Activated gamma-delta T cell (primary cell): ENCODE data around the gene SLC35E3.
A peak's percentile ranks its signal among the peaks of the same experiment; 100 is the strongest.
"Not testable (repeated sequence)": the region's sequence is repeated elsewhere in the genome, so short reads cannot be mapped to it uniquely, and the experiment has no call there.

Experiments used
- DNase-seq: peaks from one replicate; lab custom pipeline; 2025; lab: John Stamatoyannopoulos, UW

Gene SLC35E3

DNA sequence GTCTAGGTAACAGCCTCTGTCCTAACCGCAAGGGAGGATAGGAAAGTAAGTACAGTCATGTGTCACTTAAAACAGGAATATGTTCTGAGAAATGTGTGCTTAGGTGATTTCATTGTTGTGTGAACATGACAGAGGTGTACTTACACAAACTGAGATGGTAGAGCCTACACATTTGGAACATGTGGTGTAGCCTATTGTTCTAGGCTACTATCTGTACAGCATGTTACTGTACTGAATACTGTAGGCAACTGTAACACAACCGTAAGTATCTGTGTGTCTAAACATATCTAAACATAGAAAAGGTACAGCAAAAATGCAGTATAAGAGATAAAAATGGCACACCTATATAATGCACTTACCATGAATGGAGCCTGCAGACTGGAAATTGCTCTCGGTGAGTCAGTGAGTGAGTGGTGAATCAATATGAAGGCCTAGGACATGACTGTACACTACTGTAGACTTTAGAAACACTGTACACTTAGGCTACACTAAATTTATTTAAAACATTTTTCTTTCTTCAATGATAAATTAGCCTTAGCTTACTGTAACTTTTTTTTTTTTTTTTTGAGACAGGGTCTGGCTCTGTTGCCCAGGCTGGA, 48.8 kb downstream of the SLC35E3 start:
- no peak for DNase-seq

DNA sequence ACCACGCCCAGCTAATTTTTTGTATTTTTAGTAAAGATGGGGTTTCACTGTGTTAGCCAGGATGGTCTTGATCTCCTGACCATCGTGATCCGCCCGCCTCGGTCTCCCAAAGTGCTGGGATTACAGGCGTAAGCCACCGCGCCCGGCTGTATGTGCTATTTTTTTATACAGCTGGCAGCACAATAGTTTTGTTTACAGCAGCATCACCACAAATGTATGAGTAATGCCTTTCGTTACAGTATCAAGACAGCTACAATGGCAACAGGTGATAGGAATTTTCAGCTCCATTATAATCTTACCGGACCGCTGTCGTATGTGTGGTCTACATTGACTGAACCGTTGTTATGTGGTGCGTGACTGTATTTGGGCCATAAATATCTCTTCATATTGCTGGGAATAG, 50.4 kb downstream of the SLC35E3 start:
- DNase-seq = no peak

DNA sequence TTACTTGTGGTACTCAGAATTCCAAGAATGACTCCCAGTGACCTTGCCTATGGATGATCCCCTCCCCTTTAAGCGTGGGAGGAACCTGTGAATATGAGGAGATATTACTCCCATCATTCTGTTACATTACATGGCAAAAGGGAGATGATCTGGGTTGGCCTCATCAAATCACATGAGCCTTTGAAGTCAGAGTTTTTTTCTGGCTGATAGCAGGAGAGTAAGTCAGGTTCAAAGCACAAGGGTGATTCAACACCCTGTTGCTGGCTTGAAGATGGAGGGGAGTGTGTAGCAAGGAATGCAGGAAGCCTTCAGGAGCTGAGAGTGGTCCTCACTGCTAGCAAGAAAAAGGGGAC, 52.9 kb downstream of the SLC35E3 start:
- no peak for DNase-seq

DNA sequence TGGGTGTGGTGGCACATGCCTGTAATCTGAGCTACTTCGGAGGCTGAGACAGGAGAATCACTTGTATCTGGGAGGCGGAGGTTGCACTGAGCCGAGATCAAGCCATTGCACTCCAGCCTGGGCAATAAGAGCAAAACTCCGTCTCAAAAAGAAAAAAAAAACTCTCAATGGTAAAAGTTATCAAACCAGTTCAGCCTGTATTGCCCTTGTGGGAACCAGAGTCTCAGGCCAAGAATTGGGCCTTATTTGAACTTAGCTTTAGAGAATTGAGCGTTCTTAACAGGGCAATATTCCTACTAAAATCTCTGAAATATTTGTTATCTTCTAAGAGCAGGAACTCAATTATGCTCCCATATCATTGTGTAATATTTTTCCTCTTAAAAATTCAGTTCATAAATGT, 54.3 kb downstream of the SLC35E3 start:
- no peak for DNase-seq

DNA sequence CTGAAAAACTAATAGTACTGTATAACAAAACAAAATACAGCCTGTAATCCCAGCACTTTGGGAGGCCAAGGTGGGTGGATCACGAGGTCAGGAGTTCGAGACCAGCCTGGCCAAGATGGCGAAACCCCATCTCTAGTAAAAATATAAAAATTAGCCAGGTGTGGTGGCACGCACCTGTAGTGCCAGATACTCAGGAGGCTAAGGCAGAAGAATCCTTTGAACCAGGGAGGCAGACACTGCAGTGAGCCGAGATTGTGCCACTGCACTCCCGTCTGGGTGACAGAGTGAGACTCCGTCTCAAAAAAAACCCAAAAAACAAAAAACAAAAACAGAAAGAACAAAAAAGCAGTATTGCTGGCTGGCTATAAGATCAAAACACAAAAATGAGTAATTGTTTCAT, 55.1 kb downstream of the SLC35E3 start:
- DNase-seq = not testable (repeated sequence)

DNA sequence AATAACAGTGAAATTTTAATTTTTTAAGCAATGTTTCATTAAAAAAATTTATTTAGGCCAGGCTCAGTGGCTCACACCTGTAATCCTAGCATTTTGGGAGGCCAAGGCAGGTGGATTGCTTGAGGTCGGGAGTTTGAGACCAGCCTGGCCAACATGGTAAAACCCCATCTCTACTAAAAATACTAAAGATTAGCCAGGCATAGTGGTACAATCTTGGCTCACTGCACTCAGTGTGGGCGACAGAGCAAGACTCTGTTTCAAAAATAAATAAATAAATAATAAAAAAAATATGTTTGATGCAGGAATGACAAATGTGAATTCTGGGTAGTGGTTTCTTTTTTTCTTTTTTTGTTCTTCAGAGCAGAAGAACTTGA, 56.4 kb downstream of the SLC35E3 start:
- DNase-seq = not testable (repeated sequence)

DNA sequence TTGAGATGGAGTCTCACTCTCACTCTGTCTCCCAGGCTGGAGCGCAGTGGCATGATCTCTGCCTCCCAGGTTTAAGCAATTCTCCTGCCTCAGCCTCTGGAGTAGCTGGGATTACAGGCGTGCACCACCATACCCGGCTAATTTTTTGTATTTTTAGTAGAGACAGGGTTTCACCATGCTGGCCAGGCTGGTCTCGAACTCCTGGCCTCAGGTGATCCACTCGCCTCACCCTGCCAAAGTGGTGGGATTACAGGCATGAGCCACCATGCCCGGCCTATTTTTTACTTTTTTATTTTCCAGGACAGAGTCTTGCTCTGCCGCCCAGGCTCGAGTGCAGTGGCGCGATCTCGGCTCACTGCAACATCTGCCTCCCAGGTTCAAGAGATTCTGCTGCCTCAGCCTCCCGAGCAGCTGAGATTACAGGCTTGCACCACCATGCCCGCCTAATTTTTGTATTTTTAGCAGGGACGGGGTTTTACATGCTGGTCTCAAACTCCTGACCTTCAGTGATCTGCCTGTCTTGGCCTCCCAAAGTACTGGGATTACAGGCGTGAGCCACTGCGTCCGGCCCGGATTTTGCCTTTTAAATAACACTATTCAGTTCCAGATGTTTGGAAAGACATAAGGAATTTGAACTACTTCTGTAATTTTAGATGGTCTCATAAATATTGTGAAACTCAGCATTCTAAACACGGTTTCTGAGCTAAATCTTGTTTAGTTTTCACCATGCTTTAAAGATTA, 57.1 kb downstream of the SLC35E3 start:
- DNase-seq = not testable (repeated sequence)

DNA sequence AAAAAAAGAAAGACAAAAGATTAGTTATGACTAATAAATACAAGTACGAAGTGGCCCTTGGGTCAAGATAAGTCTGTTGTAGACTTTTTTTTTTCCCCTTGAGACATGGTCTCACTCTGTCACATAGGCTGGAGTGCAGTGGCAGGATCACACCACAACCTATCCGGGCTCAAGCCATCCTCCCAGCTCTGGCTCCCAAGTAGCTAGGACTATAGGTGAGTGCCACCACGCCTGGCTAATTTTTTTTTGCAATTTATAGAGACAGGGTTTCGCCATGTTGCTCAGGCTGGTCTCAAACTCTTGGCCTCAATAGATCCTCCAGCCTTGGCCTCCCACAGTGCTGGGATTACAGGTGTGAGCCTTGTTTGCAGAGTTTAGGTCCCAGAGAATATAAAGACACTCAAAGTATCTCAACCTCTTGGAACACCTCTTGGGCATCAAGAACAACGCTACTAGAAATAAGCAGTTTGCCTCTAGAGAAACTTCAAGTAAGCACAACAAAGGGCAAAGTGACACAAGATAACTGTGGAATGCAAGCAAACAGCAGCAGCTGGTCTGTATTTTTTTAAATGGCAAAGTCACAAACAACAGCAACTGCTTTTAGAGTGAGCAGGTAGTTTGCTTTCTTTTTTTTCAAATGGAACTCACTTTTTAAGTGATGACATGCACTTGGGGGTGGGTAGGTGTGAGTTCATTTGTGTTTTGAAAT, 58.1 kb downstream of the SLC35E3 start:
- no peak for DNase-seq

DNA sequence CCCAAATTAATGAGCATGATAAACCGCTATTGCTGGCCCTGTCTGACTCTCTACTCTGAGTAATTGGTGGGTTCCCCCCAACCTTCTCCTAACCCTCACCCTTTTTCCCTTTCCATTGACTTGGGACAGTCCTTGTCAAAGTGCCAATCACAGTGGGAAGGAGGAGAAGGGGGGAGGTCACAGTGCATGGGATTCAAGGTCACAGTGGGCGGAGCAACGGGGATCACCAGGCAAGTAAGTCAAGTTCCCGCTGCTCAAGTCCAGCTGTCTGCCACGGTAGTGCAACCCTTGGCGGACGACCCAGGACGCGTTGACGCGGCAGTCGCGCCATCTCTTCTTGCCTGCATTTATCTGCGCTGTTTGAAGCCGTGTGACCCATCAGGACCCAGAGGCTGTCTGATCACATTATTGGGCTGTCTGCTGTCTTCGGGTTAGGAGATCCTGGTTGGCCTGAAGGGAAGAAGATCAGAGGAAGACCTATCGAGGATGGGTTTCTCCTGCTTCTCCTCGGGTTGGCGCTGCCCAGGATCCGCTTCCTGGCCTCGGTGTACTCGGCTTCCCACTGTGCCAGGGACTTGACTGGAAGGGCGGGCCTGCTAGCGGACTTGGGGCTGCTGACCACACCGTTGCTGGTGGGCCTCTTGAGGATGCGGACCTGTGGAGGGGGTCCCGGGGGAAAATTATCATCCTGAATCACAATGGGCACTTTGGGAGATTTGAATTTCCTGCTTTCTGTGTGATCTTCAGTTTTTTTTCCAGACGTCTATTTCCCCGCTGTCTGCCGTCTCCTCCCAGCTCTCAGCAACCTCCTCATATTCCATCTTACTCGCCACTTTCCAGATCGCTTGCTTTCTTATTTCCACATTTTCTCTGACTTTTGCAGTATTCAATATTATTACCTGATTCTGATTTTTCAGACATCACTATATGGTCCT, 58.9 kb downstream of the SLC35E3 start:
- DNase-seq = no peak

DNA sequence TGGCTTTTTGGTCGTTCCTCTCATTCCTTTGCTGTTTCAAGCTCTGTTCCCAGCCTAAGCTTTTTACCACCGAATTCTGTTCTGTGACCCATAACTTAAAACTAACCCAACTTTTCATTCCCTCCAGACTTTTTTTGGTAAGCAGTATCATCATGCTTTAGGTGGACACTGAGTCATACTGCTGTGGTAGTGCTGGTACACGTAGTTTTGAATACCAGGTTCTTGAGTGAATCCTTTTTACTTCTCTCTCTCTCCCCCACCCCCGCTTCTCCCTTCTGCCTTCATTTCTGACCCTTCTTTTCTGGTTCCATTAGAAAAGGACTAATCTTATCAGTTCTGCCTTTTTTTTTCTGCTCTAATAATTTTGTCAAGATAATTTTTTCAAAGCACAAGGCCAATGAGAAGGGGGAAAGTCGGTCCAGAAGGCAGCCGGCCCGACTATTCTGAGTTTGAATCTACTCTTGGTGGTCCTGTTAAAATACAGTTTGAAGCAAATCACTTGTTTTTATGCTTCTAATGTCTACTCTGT, 59.7 kb downstream of the SLC35E3 start:
- no peak for DNase-seq

DNA sequence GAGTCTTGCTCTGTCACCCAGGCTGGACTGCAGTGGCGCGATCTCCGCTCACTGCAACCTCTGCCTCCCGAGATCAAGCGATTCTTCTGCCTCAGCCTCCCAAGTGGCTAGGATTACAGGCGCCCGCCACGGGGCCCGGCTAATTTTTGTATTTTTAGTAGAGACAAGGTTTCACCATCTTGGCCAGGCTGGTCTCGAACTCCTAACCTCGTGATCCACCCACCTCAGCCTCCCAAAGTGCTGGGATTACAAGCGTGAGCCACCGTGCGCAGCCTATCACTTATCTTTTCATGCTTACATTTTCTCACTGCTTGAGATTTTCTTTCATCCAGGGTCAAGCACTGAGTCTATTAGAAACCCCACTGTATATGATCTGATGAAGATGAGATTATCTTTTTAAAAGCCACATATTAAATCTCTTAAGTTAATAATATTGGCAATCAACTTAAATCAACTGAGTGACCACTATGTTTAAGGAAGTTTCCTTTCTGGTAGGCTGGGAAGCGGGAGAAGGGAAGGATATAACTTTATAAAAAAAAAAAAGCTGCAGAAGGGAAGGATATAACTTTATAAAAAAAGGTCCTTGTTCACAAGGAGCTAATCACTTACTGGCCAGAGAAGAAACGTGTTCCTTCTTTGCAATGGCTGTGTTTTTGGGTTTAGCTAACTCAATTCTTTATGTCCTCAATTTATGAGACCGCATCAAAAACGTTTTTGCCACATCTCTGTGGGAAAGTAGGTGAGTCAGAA, 60.7 kb downstream of the SLC35E3 start:
- DNase-seq = no peak

DNA sequence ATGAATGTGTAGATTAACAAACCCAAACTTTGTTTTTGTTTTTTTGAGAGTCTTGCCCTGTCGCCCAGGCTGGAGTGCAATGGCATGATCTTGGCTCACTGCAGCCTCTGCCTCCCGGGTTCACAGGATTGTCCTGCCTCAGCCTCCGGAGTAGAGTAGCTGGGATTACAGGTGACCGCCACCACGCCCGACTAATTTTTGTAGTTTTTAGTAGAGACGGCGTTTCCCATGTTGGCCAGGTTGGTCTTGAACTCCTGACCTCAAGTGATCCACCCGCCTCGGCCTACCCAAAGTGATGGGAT, 61.2 kb downstream of the SLC35E3 start:
- not testable (repeated sequence) for DNase-seq

DNA sequence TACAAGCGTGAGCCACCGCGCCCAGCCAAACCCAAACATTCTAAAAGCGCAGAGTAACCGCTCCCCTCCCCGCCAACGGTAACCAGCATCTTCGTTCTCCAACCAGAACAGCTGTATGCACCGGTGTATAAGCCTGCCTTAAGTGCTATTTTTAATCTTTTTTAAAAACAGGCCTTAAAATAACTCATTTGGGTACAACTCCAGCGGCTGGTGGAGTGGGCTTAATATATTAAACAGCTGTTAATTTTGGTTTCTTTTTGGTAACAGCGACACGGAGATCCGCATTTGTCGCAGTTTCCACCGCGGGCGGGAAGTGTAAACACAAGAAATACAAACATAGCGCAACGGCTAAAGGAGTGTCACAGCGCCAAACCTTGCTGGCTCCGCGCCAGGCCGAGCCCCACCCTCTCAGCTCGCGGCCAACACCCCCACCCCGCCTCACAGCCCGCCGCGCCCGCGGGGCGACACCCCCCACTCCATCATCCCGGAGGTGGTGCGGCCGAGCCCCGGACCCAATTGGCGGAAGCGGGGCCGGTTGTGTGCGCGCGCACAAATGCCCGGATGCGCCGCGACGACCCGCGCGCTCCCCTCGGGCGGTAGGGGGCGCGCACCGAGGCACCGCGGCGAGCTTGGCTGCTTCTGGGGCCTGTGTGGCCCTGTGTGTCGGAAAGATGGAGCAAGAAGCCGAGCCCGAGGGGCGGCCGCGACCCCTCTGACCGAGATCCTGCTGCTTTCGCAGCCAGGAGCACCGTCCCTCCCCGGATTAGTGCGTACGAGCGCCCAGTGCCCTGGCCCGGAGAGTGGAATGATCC, 61.8 kb downstream of the SLC35E3 start, which contains the start of gene MDM2:
Gene MDM2 (plus strand): TSS at position 602 of the 812 bp plus-strand sequence. CDS start 301 bp downstream, outside the sequence.
- DNase-seq = peak; percentile 99

DNA sequence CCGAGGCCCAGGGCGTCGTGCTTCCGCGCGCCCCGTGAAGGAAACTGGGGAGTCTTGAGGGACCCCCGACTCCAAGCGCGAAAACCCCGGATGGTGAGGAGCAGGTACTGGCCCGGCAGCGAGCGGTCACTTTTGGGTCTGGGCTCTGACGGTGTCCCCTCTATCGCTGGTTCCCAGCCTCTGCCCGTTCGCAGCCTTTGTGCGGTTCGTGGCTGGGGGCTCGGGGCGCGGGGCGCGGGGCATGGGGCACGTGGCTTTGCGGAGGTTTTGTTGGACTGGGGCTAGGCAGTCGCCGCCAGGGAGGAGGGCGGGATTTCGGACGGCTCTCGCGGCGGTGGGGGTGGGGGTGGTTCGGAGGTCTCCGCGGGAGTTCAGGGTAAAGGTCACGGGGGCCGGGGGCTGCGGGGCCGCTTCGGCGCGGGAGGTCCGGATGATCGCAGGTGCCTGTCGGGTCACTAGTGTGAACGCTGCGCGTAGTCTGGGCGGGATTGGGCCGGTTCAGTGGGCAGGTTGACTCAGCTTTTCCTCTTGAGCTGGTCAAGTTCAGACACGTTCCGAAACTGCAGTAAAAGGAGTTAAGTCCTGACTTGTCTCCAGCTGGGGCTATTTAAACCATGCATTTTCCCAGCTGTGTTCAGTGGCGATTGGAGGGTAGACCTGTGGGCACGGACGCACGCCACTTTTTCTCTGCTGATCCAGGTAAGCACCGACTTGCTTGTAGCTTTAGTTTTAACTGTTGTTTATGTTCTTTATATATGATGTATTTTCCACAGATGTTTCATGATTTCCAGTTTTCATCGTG, 62.6 kb downstream of the SLC35E3 start:
- DNase-seq = peak; percentile 40

DNA sequence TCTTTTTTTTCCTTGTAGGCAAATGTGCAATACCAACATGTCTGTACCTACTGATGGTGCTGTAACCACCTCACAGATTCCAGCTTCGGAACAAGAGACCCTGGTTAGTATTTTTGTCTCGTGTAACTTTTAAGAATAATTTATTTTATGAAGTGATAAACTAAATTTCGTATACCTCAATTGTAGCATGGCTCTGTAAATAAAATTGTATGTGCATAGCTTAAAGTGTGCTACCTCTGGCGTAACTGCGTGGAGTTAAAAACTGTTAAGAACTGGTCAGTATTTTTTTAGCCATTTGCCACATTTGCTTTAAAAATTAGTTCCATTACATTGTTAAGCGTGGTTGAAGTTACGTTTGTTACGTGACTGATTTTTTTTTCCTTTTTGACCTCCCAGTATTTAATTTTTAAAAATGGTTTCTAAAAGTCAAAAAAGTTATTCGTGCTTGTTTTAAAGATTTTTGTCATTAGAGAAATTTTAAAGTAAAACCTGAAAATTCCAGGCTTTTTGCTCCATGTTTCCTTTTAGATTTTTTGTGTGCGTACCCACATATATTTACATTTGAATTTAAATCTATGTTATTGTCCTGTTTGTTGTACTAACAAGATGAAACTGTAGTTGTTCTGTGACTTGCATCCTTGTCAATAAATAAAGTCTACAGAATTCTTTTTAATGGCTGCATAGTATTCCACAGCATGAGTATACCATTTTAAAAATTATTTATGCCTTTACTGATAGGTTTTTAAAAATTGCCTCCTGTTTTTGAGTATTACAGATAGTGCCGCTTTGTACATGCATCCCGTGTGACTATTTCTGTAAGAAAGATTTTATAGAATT, 63.4 kb downstream of the SLC35E3 start:
- DNase-seq = no peak

DNA sequence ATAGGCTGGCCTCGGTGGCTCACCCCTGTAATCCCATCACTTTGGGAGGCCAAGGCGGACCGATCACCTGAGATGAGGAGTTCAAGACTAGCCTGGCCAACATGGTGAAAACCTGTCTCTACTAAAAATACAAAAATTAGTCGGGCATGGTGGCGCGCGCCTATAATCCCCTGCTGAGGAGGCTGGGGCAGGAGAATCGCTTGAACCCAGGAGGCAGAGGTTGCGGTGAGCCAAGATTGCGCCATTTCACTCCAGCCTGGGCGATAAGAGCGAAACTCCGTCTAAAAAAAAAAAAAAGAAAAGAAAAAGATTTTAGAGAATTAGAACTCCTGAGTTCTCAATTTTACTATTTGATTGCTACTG, 64.0 kb downstream of the SLC35E3 start:
- DNase-seq = not testable (repeated sequence)

DNA sequence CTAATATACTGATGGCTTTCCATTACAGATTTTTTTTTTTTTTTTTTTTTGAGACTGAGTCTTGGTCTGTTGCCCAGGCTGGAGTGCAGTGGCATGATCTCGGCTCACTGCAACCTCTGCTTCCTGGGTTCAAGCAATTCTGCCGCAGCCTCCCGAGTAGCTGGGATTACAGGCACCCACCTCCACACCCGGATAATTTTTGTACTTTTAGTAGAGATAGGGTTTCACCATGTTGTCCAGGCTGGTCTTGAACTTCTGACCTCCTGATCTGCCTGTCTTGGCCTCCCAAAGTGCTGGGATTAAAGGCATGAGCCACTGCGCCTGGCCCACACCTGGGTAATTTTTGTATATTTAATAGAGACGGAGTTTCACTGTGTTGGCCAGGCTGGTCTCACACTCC, 65.6 kb downstream of the SLC35E3 start:
- not testable (repeated sequence) for DNase-seq

DNA sequence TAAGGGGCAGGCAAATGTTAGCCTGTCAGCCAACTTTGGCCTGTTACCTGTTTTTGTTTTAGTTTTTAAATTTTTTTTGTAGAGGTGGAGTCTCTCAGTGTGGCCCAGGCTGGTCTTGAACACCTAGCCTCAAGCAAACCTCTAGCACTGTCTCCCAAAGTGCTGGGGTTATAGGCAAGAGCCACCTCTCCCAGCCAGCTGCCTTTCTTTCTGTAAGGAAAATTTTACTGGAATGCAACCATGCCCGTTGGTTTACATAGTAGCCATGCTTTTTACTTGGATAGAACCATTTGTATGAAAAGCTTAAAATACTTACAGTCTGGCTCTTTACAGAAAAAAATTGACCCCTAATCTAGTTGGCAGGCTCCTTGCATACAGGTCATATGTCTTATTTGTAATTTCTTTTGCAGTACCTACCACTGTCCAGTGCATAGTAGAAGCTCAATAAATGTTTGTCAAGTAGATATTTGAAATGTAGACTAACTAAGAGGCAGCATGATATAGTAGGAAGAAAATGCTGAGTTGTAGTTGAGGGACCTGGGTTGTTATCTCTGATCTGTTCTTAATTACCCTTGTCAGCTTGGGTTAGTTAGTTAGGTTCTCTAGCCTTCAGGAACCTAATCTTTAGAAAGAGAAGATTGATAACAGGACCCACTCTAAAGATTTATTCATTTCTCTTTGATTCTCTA, 66.7 kb downstream of the SLC35E3 start:
- DNase-seq = no peak
